A549 (cell line): ENCODE measurements around the gene ZBTB37.

Source experiments
- CEBPB ChIP-seq, 2 experiments: fragments of >200 bp in 1 of 2; sonication (Bioruptor Twin) in 1 of 2; formaldehyde crosslinking in 1 of 2; IDR thresholded peaks; 2 replicates each; pipeline ENCODE4 v1.6.1; 2012 to 2016
- HDAC2 ChIP-seq: fragments of 200-600 bp; sonication (generic); IDR thresholded peaks from 2 replicates; pipeline ENCODE4 v1.6.1; 2016
- HOXB13 ChIP-seq: fragments of 250-450 bp; sonication (Bioruptor Pico); IDR thresholded peaks from 2 replicates; pipeline ENCODE4 v1.5.0; 2020; ENCODE audit warnings: low read depth, mild to moderate bottlenecking, moderate library complexity
- POLR2A ChIP-seq: IDR thresholded peaks from 2 replicates; pipeline ENCODE4 v1.6.1; 2012; ENCODE audit warnings: mild to moderate bottlenecking, low read length
- TP53 ChIP-seq: fragments of 250-450 bp; sonication (Bioruptor Pico); IDR thresholded peaks from 2 replicates; pipeline ENCODE4 v1.5.0; 2021; ENCODE audit warnings: mild to moderate bottlenecking, moderate library complexity
- TF ChIP-seq, protein P1 (sequence below): fragments of >200 bp; sonication (Bioruptor Twin); formaldehyde crosslinking; IDR thresholded peaks from 3 replicates; pipeline ENCODE4 v1.5.1; 2016

DNA sequence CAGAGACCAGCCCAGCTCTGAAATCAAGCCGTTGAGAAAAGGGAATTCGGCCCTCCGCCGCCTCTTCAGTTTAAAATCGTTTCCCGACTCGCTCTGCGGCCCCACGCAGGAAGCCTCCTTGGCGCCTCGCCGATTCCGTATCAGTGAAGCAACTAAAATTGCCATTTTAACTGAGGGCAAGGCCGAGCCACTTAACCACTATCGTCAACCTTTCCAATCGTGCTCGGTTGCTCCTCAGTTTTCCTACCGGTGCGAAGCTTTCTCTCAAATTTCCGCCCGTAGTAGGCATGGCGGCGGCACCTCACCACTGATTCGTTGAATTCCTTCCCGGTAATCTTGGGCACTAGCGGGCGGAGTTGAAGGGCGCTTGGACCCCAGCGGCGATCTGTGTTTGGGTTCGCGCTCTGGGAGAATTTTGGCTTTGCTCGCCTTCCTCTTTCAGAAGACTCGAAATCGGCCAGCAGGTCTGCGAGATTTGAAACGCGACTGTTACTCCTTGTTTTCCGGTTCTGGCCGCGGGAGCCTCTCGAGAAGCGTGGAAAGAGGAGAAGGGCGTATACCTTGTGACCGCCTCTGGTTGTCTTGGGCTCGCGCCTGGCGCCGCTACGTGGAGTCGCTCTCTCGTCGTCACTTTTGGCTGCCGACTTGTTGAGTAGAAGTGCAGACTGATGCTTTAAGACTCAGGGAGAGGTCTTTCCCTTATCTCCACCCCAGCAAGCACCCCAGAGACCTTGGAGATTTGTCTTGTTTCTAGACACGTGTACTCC lies 43.7 kb upstream of the ZBTB37 start, which contains the start of the genes CENPL and DARS2:
- TF ChIP-seq CEBPB (IDR thresholded peaks at IDR 0.05) (peak in 1 of 2 experiments; percentile 54; a peak in 1 of 4 replicates), POLR2A (peak; percentile 51), TP53 (CRISPR knock-in tag) (0 out of 2 replicates have a peak, but pooled peaks have one; percentile 5), HOXB13 (CRISPR knock-in tag) (no peak), HDAC2 (no peak)
- TF ChIP-seq, protein P1, sequence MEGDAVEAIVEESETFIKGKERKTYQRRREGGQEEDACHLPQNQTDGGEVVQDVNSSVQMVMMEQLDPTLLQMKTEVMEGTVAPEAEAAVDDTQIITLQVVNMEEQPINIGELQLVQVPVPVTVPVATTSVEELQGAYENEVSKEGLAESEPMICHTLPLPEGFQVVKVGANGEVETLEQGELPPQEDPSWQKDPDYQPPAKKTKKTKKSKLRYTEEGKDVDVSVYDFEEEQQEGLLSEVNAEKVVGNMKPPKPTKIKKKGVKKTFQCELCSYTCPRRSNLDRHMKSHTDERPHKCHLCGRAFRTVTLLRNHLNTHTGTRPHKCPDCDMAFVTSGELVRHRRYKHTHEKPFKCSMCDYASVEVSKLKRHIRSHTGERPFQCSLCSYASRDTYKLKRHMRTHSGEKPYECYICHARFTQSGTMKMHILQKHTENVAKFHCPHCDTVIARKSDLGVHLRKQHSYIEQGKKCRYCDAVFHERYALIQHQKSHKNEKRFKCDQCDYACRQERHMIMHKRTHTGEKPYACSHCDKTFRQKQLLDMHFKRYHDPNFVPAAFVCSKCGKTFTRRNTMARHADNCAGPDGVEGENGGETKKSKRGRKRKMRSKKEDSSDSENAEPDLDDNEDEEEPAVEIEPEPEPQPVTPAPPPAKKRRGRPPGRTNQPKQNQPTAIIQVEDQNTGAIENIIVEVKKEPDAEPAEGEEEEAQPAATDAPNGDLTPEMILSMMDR = no peak
